Measurements from ENCODE around the gene ALOXE3. TPM values are rescaled to one million over a fixed set of nuclear protein-coding genes. Genes with fewer than 3 reads are reported as not detected.

ALOXE3 gene
- polyA plus RNA-seq, 4 donors: 0.13 to 1.6 TPM; not detected in 2

DNA sequence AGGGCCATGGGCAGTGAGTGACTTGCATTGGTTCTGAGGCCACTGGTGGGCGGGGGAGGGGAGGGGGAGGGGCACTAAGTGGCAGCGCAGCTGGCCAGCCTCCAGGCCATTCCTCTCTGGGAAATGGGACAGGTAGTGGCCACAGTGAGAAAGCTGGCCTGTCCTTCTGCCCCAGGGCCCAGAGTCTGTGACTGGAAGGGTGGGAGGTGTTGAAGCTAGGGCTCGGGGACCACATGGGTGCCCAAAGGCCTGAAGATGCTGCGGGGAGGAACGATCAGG, 30.4 kb downstream of the ALOXE3 start:
- FAIRE-seq (no peak), DNase-seq (no peak)
- 58 to 75% (median 59%) methylated on average over 5 of the region's 5 CpGs for WGBS, 3 donors
- Histone ChIP-seq H3K4me3 (ENCODE audit: low read depth in 1 of 3, low read length in 3 of 3) (no peak overlapping the region), H3K27me3 (ENCODE audit: control insufficient read depth in 3 of 3, insufficient read depth in 3 of 3, low read length in 3 of 3) (peaks cover 0 to 38% (median 5%) of the 10 kb centered on the region in 3 donors), H3K4me1 (ENCODE audit: control insufficient read depth in 3 of 3, insufficient read depth in 2 of 3, low read depth in 1 of 3, low read length in 2 of 3) (no peaks in the 10 kb centered on the region), H3K9me3 (ENCODE audit: control insufficient read depth in 2 of 2, insufficient read depth in 1 of 2, low read depth in 1 of 2, low read length in 1 of 2) (no peaks in the 10 kb centered on the region), H3K27ac (ENCODE audit: low read depth in 1 of 3, low read length in 2 of 3) (no peak overlapping the region), H3K36me3 (ENCODE audit: control insufficient read depth in 3 of 3, insufficient read depth in 2 of 3, low read depth in 1 of 3, low read length in 3 of 3) (no peaks in the 10 kb centered on the region)

DNA sequence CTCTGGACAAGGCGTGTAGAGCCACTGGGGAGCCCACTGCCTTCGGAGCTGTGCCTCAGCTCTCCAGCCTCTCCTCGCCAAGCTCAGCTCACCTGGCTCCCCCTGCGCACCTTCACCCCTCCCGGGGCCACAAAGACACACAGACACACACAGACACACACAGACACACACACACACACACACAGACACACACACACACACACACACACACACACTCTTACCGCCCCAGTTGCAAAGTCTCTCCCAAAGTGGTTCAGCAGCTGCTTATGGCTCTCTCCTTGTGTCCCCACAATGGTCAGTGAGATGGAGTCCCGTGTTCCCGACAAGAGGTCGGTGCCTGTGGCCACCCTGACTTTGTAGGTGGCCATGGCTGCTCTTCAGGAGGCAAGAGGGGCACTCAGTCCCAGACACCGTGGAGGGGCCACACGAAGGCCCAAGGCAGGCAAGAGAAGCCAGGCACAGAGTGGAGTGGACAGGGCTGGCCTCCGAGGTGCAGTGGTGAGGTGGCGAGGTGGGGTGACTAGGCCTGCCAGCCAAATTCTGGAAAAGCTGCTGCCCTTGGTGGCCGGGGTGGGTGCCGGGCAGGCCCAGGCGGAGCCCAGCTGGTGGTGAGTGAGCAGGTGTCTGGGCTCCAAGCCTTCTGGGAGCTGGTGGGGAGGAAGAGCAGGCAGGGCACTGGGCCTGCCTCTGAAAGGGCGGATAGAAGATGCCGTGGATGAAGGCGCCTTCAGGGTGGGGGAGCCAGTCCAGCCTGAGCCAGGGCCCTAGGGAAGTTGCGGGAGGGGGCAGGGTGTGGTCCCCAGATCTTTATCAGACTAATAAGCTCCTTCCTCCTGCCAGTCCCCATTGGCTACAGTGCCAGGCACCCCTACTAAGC, 31.0 kb downstream of the ALOXE3 start, which contains the start of gene ALOX12B:
TSS of gene ALOX12B (minus strand) at position 642 of the 877 bp plus-strand sequence. CDS start at position 368, 274 bp downstream.
- 54 to 75% (median 73%) methylated on average over 15 to 20 of the region's 20 CpGs for WGBS, 3 donors
- DNase-seq (no peak), FAIRE-seq (no peak)
- H3K4me1 ChIP-seq (ENCODE audit: control insufficient read depth in 3 of 3, insufficient read depth in 2 of 3, low read depth in 1 of 3, low read length in 2 of 3): peaks cover 0 to 5% (median 0%) of the 10 kb centered on the region in 3 donors
- H3K27ac ChIP-seq (ENCODE audit: low read depth in 1 of 3, low read length in 2 of 3): no peak within 1 kb of the TSS
- no peaks in the 10 kb centered on the region for H3K9me3 ChIP-seq (ENCODE audit: control insufficient read depth in 2 of 2, insufficient read depth in 1 of 2, low read depth in 1 of 2, low read length in 1 of 2)
- H3K4me3 ChIP-seq (ENCODE audit: low read depth in 1 of 3, low read length in 3 of 3): no peak within 1 kb of the TSS
- peaks cover 0 to 32% (median 5%) of the 10 kb centered on the region in 3 donors for H3K27me3 ChIP-seq (ENCODE audit: control insufficient read depth in 3 of 3, insufficient read depth in 3 of 3, low read length in 3 of 3)
- H3K36me3 ChIP-seq (ENCODE audit: control insufficient read depth in 3 of 3, insufficient read depth in 2 of 3, low read depth in 1 of 3, low read length in 3 of 3): no peaks in the 10 kb centered on the region

DNA sequence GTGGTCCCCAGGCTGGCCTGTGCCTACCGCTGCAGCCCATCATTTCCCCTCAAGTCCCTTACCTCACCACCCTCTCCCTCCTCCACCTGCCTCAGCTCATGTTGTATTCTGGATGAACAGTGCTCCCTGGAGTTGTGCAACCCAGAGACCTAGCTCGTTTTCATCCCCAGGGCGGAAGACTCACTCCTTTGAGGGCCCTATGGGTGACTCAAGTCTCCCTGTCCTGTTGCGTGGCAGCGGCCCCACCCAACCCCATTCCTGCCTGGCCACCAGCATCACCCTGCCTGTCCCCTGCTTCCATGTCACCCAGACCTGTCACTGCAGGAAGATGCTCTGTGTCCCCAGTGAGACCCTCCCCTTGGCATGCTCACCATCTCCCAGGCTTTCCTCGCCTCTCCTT, 34.1 kb downstream of the ALOXE3 start:
- Histone ChIP-seq H3K27me3 (ENCODE audit: control insufficient read depth in 3 of 3, insufficient read depth in 3 of 3, low read length in 3 of 3) (peaks cover 1 to 9% (median 3%) of the 10 kb centered on the region in 3 donors), H3K4me1 (ENCODE audit: control insufficient read depth in 3 of 3, insufficient read depth in 2 of 3, low read depth in 1 of 3, low read length in 2 of 3) (peaks cover 0 to 25% (median 0%) of the 10 kb centered on the region in 3 donors), H3K4me3 (ENCODE audit: low read depth in 1 of 3, low read length in 3 of 3) (no peak overlapping the region), H3K36me3 (ENCODE audit: control insufficient read depth in 3 of 3, insufficient read depth in 2 of 3, low read depth in 1 of 3, low read length in 3 of 3) (peaks cover 0 to 3% (median 0%) of the 10 kb centered on the region in 3 donors), H3K9me3 (ENCODE audit: control insufficient read depth in 2 of 2, insufficient read depth in 1 of 2, low read depth in 1 of 2, low read length in 1 of 2) (peaks cover 0 to 4% of the 10 kb centered on the region in 2 donors), H3K27ac (ENCODE audit: low read depth in 1 of 3, low read length in 2 of 3) (no peak overlapping the region)
- DNase-seq: no peak
- whole genome bisulfite sequencing, 3 donors: 80 to 93% (median 84%) methylated on average over 6 of the region's 6 CpGs
- FAIRE-seq: no peak

DNA sequence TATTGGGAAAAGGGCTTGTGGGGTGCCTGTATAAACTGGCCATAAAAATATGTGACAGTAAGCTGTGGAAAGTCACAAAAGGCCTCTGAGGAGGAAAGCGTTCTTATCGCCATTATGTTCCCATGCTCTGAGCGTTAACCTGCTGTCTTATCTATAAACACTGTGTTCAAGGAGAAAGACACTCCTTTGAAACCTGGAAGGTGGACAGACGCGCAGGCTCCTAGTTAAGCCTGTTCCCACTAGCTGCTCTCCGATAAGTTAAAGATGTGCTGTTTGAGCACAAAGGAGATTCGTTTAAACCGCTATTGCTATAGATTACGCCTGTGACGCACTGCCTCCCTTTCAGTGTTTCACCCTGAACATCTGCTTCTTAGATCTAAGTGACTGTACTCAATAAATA, 36.0 kb downstream of the ALOXE3 start:
- no peak overlapping the region for H3K4me3 ChIP-seq (ENCODE audit: low read depth in 1 of 3, low read length in 3 of 3)
- H3K27me3 ChIP-seq (ENCODE audit: control insufficient read depth in 3 of 3, insufficient read depth in 3 of 3, low read length in 3 of 3): peaks cover 3 to 6% (median 3%) of the 10 kb centered on the region in 3 donors
- H3K36me3 ChIP-seq (ENCODE audit: control insufficient read depth in 3 of 3, insufficient read depth in 2 of 3, low read depth in 1 of 3, low read length in 3 of 3): peaks cover 0 to 3% (median 0%) of the 10 kb centered on the region in 3 donors
- peaks cover 0 to 29% (median 0%) of the 10 kb centered on the region in 3 donors for H3K4me1 ChIP-seq (ENCODE audit: control insufficient read depth in 3 of 3, insufficient read depth in 2 of 3, low read depth in 1 of 3, low read length in 2 of 3)
- DNase-seq: peak in 1 of 2 donors; percentile 63
- peaks cover 0 to 4% of the 10 kb centered on the region in 2 donors for H3K9me3 ChIP-seq (ENCODE audit: control insufficient read depth in 2 of 2, insufficient read depth in 1 of 2, low read depth in 1 of 2, low read length in 1 of 2)
- no peak for FAIRE-seq
- 37 to 68% (median 41%) methylated on average over 10 of the region's 10 CpGs for WGBS, 3 donors
- peak overlapping the region in 1 of 3 donors; percentile 41 for H3K27ac ChIP-seq (ENCODE audit: low read depth in 1 of 3, low read length in 2 of 3)

DNA sequence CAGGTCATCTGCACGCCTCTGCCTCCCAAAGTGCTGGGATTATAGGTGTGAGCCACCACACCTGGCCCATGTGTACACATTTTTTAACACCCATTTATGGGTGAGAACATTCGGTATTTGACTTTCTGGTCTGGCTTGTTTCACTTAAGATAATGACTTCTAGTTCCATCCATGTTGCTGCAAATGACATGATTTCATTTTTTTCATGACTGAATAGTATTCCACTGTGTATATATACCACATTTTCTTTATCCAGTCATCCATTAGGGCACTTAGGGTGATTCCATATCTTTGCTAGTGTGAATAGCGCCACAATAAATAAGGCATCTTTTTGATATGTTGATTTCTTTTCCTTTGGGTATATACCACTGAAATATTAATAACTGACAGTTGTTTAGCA, 36.4 kb downstream of the ALOXE3 start:
- Histone ChIP-seq H3K9me3 (ENCODE audit: control insufficient read depth in 2 of 2, insufficient read depth in 1 of 2, low read depth in 1 of 2, low read length in 1 of 2) (peaks cover 0 to 4% of the 10 kb centered on the region in 2 donors), H3K27me3 (ENCODE audit: control insufficient read depth in 3 of 3, insufficient read depth in 3 of 3, low read length in 3 of 3) (peaks cover 3 to 8% (median 3%) of the 10 kb centered on the region in 3 donors), H3K4me3 (ENCODE audit: low read depth in 1 of 3, low read length in 3 of 3) (no peak overlapping the region), H3K4me1 (ENCODE audit: control insufficient read depth in 3 of 3, insufficient read depth in 2 of 3, low read depth in 1 of 3, low read length in 2 of 3) (peaks cover 0 to 29% (median 0%) of the 10 kb centered on the region in 3 donors), H3K36me3 (ENCODE audit: control insufficient read depth in 3 of 3, insufficient read depth in 2 of 3, low read depth in 1 of 3, low read length in 3 of 3) (peaks cover 0 to 3% (median 0%) of the 10 kb centered on the region in 3 donors), H3K27ac (ENCODE audit: low read depth in 1 of 3, low read length in 2 of 3) (peak overlapping the region in 1 of 3 donors; percentile 41)
- WGBS, 3 donors: 81 to 91% (median 84%) methylated on average over 3 of the region's 3 CpGs
- no peak for FAIRE-seq
- DNase-seq: no peak

DNA sequence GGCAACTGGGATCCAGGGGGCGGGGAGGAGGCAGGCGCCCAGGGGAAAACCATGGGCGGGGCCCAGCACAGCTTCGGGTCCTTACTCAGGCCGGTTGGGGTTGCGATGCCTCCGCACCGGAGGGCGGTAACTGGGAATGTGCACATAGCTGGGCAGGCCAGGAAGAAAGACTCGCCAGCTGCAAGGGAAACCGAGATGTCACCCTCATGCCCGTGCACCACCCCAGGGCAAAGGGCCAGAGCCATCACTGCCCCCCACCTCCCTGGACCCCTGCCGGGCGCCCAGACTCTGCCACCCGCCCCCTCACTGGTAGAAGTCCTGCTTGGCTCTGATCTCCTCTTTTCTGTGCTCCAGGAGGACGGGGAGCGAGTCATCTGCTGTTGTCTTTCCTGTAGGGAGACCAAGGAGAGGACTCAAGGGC, 37.5 kb downstream of the ALOXE3 start:
- FAIRE-seq (no peak), DNase-seq (peak in 1 of 2 donors; percentile 48)
- H3K4me3 ChIP-seq (ENCODE audit: low read depth in 1 of 3, low read length in 3 of 3): peak overlapping the region in 1 of 3 donors; percentile 52
- 30 to 53% (median 48%) methylated on average over 9 to 17 of the region's 17 CpGs for WGBS, 3 donors
- peak overlapping the region in 1 of 3 donors; percentile 65 for H3K27ac ChIP-seq (ENCODE audit: low read depth in 1 of 3, low read length in 2 of 3)
- peaks cover 0 to 29% (median 0%) of the 10 kb centered on the region in 3 donors for H3K4me1 ChIP-seq (ENCODE audit: control insufficient read depth in 3 of 3, insufficient read depth in 2 of 3, low read depth in 1 of 3, low read length in 2 of 3)
- H3K9me3 ChIP-seq (ENCODE audit: control insufficient read depth in 2 of 2, insufficient read depth in 1 of 2, low read depth in 1 of 2, low read length in 1 of 2): peaks cover 0 to 4% of the 10 kb centered on the region in 2 donors
- H3K36me3 ChIP-seq (ENCODE audit: control insufficient read depth in 3 of 3, insufficient read depth in 2 of 3, low read depth in 1 of 3, low read length in 3 of 3): peaks cover 0 to 3% (median 0%) of the 10 kb centered on the region in 3 donors
- peaks cover 3 to 13% (median 5%) of the 10 kb centered on the region in 3 donors for H3K27me3 ChIP-seq (ENCODE audit: control insufficient read depth in 3 of 3, insufficient read depth in 3 of 3, low read length in 3 of 3)

DNA sequence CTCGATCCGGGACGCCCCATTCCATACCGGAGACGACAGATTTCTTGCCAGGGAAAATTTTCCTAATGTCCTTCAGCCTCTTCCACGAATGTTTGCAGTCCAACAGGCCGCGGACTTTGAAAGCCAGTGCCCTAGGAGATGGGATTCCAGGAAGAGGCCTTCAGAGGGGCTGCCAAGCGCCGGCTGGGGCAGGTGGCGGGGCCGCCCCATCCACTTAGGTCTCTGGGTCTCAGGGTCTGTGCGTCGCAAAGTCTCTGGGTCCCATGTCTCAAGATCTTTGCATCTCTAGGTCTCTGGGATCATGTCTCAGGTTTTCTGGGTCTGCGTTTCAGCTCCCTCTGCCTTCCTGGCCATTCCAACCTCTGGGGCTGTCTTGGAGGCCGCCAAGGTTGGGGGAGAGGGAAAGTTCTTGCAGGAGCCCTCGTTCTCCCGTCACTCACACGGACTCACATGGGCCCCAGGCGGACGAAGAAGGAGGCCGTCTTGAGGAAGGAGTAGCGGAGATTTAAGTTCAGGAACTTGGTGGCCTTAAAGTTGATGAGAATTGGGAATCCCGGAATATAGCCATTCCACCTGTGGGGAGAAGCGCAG, 38.0 kb downstream of the ALOXE3 start:
- no peak for DNase-seq
- Histone ChIP-seq H3K27ac (ENCODE audit: low read depth in 1 of 3, low read length in 2 of 3) (peak overlapping the region in 1 of 3 donors; percentile 65), H3K4me3 (ENCODE audit: low read depth in 1 of 3, low read length in 3 of 3) (peak overlapping the region; percentile 6 to 52 (median 43)), H3K9me3 (ENCODE audit: control insufficient read depth in 2 of 2, insufficient read depth in 1 of 2, low read depth in 1 of 2, low read length in 1 of 2) (peaks cover 0 to 4% of the 10 kb centered on the region in 2 donors), H3K27me3 (ENCODE audit: control insufficient read depth in 3 of 3, insufficient read depth in 3 of 3, low read length in 3 of 3) (peaks cover 3 to 18% (median 7%) of the 10 kb centered on the region in 3 donors), H3K4me1 (ENCODE audit: control insufficient read depth in 3 of 3, insufficient read depth in 2 of 3, low read depth in 1 of 3, low read length in 2 of 3) (peaks cover 0 to 29% (median 0%) of the 10 kb centered on the region in 3 donors), H3K36me3 (ENCODE audit: control insufficient read depth in 3 of 3, insufficient read depth in 2 of 3, low read depth in 1 of 3, low read length in 3 of 3) (peaks cover 0 to 3% (median 0%) of the 10 kb centered on the region in 3 donors)
- WGBS, 3 donors: 16 to 25% (median 24%) methylated on average over 24 to 25 of the region's 25 CpGs
- FAIRE-seq: no peak
